K562 (cell line): ENCODE results near the gene GLIS1. TPM values are rescaled to one million over a fixed set of nuclear protein-coding genes. Genes with fewer than 3 reads are reported as not detected.

ENCODE experiments used
- ATAC-seq: fragments of 200-7000 bp; cut with Tn5 transposase; 3 replicates; pipeline ENCODE4 v1.9.1; 2020; ENCODE audit warnings: moderate library complexity
- BruUV-seq: library from RNA; stranded (reverse); fragments of 400-500 nt; replicated peaks from 2 replicates; lab custom pipeline; 2021; lab: Mats Ljungman, UMichigan
- CTCF ChIA-PET: fragments of 300-600 bp; formaldehyde crosslinking; extraction: SDS; loops from one replicate; lab custom pipeline; 2021; ENCODE audit warnings: low intra/inter-chr PET ratio; lab: Yijun Ruan, JAX
- POLR2A ChIA-PET: fragments of 300-600, 350-650 bp; sonication (Branson Sonifier 250); formaldehyde crosslinking; extraction: SDS; loops from one replicate; lab custom pipeline; 2021; ENCODE audit warnings: antibody characterized with exemption, inconsistent platforms; lab: Yijun Ruan, JAX
- DNase-seq, 4 experiments: peaks; one replicate each; pipeline versions ENCODE4 v3.0.0 to v3.0.0-alpha.2; 2011 to 2018; ENCODE audit warnings: low spot score in 3 of 4, mixed read lengths in 3 of 4; ENCODE audit errors: extremely low read depth in 1 of 4
- FAIRE-seq: peaks from 2 replicates; lab custom pipeline; 2011; peaks lifted over from hg19 to GRCh38; lab: Jason Lieb, UNC
- H2AFZ ChIP-seq: 2 replicates; pipeline ENCODE4 v1.6.0; 2011; ENCODE audit warnings: low read depth, low read length, control low read depth, inconsistent platforms
- H3K27ac ChIP-seq: fragments of 200-600 bp; 3 replicates; pipeline ENCODE4 v1.8.0; 2011; ENCODE audit warnings: low read depth, mild to moderate bottlenecking, control low read depth, inconsistent platforms, low read length, moderate library complexity, mixed read lengths; ENCODE audit errors: extremely low read depth
- H3K27me3 ChIP-seq, 2 experiments: fragments of 300-600 bp in 1 of 2; 2 replicates in 1 of 2; 3 replicates in 1 of 2; pipeline versions ENCODE4 v1.6.0 to v1.8.0; 2011; ENCODE audit warnings: inconsistent platforms in 2 of 2, low read length in 2 of 2, mild to moderate bottlenecking in 1 of 2, mixed read lengths in 1 of 2, moderate library complexity in 1 of 2; ENCODE audit not compliant: control insufficient read depth in 2 of 2, insufficient read depth in 2 of 2
- H3K36me3 ChIP-seq: fragments of 300-600 bp; 3 replicates; pipeline ENCODE4 v1.8.0; 2011; ENCODE audit warnings: mild to moderate bottlenecking, low read length, inconsistent platforms; ENCODE audit not compliant: control insufficient read depth, insufficient read depth
- H3K4me1 ChIP-seq, 2 experiments: fragments of 200-600 bp in 1 of 2; replicated peaks in 1 of 2; 2 replicates in 1 of 2; 3 replicates in 1 of 2; pipeline versions ENCODE4 v1.5.1 to v1.8.0; 2011; ENCODE audit warnings: inconsistent platforms in 2 of 2, low read length in 2 of 2, mild to moderate bottlenecking in 1 of 2, mixed read lengths in 1 of 2, moderate library complexity in 1 of 2; ENCODE audit not compliant: control insufficient read depth in 2 of 2, insufficient read depth in 2 of 2
- H3K4me2 ChIP-seq: 2 replicates; pipeline ENCODE4 v1.6.1; 2011; ENCODE audit warnings: low read length, control low read depth, inconsistent platforms, mixed read lengths; ENCODE audit not compliant: insufficient read depth
- H3K4me3 ChIP-seq: fragments of 200-600 bp; sonication (generic), shearing (Covaris generic); 2 replicates; pipeline ENCODE4 v1.5.1; 2016; ENCODE audit warnings: control low read depth, inconsistent platforms
- H3K79me2 ChIP-seq: fragments of 200-600 bp; 3 replicates; pipeline ENCODE4 v1.8.0; 2011; ENCODE audit warnings: low read length, inconsistent platforms; ENCODE audit not compliant: control insufficient read depth, insufficient read depth
- H3K9ac ChIP-seq, 2 experiments: 2 replicates each; pipeline versions ENCODE4 v1.6.0 to v1.6.1; 2011; ENCODE audit warnings: low read depth in 2 of 2, low read length in 2 of 2, control low read depth in 1 of 2, inconsistent platforms in 1 of 2, mild to moderate bottlenecking in 1 of 2, mixed read lengths in 1 of 2; ENCODE audit not compliant: insufficient read depth in 1 of 2
- H3K9me1 ChIP-seq: one replicate; pipeline ENCODE4 v1.6.0; 2011; ENCODE audit warnings: inconsistent platforms, mild to moderate bottlenecking, low read length, moderate library complexity; ENCODE audit not compliant: control insufficient read depth, insufficient read depth
- H3K9me3 ChIP-seq: replicated peaks from 2 replicates; pipeline ENCODE4 v1.5.1; 2011; ENCODE audit warnings: low read depth, low read length, inconsistent platforms; ENCODE audit not compliant: control insufficient read depth, insufficient read depth
- H4K20me1 ChIP-seq: replicated peaks from 2 replicates; pipeline ENCODE4 v1.6.1; 2011; ENCODE audit warnings: low read length, inconsistent platforms, mixed read lengths; ENCODE audit not compliant: control insufficient read depth, insufficient read depth
- CBX5 ChIP-seq: IDR thresholded peaks from 2 replicates; pipeline ENCODE4 v1.6.1; 2014; ENCODE audit warnings: low read depth, borderline replicate concordance
- DPF2 ChIP-seq: fragments of 450-650 bp; IDR thresholded peaks from 2 replicates; pipeline ENCODE4 v1.6.1; 2016
- HNRNPH1 ChIP-seq: fragments of 200-400 bp; formaldehyde crosslinking; optimal IDR thresholded peaks from 2 replicates; pipeline ENCODE3; 2017; ENCODE audit warnings: low read depth, mild to moderate bottlenecking, low read length, moderate library complexity
- MAFK ChIP-seq: IDR thresholded peaks from 2 replicates; pipeline ENCODE4 v1.6.1; 2011; ENCODE audit warnings: low read length, improper control_type of control experiment
- NFE2 ChIP-seq: IDR thresholded peaks from 2 replicates; pipeline ENCODE4 v1.6.1; 2014; ENCODE audit warnings: antibody characterized with exemption, low read depth
- NR0B1 ChIP-seq: fragments of 450-650 bp; IDR thresholded peaks from one replicate; pipeline ENCODE4 v1.6.1; 2018; ENCODE audit warnings: mild to moderate bottlenecking, moderate library complexity; ENCODE audit not compliant: partially characterized antibody
- PHF8 ChIP-seq: fragments of 200-600 bp; sonication (generic); IDR thresholded peaks from 2 replicates; pipeline ENCODE4 v1.6.1; 2012; ENCODE audit warnings: mixed run types, mild to moderate bottlenecking, inconsistent platforms, low read length, moderate library complexity, borderline replicate concordance
- RBM25 ChIP-seq: fragments of 200-400 bp; formaldehyde crosslinking; IDR thresholded peaks from 2 replicates; pipeline ENCODE4 v1.6.1; 2018; ENCODE audit warnings: low read length, low read depth, moderate library complexity; ENCODE audit not compliant: severe bottlenecking
- ZNF124 ChIP-seq: sonication (generic); formaldehyde crosslinking; IDR thresholded peaks from 2 replicates; pipeline ENCODE4 v1.8.1; 2022; ENCODE audit warnings: missing genetic modification reagents
- ZNF140 ChIP-seq: fragments of 250-450 bp; sonication (Bioruptor Pico); IDR thresholded peaks from 2 replicates; pipeline ENCODE4 v1.8.0; 2021; ENCODE audit warnings: moderate library complexity, mild to moderate bottlenecking, inconsistent platforms
- WGBS: fragments of 100-300 bp; shearing (Covaris generic); methylation state at CpG from one replicate; pipeline ENCODE4 v1.1.6; 2016; ENCODE audit warnings: low coverage, mixed read lengths; ENCODE audit not compliant: insufficient coverage; ENCODE audit errors: missing lambda C conversion rate; 5-methylcytosine and 5-hydroxymethylcytosine counted together
- in situ Hi-C: fragments of 300-500 bp; cut with MboI; formaldehyde crosslinking; loops from 4 replicates; pipeline ENCODE4 v1.15.0; 2018; ENCODE audit warnings: inconsistent platforms, mixed read lengths
- intact Hi-C: fragments of 100-400 bp; cut with micrococcal nuclease; formaldehyde crosslinking; loops from 2 replicates; pipeline ENCODE4 v1.14.2; 2022
- polyA plus RNA-seq, 8 experiments: library from polyadenylated mRNA; depleted of rRNA in 4 of 8; stranded (reverse) in 5 of 8; unstranded in 3 of 8; fragments of >200 nt; fragmentation: Nextera tagmentation in 2 of 8; fragmentation: Illumina TruSeq in 1 of 8; extraction: Ambion mirVana in 2 of 8; extraction: Trizol in 1 of 8; gene quantifications; 2 replicates each; pipeline versions ENCODE4 v1.2.1 to v1.2.3, GENCODE V29; 2011 to 2014; ENCODE audit warnings: inconsistent platforms in 1 of 8, missing spikeins in 1 of 8
- total RNA-seq, 7 experiments: library from RNA; depleted of rRNA in 6 of 7; stranded (reverse); fragments of >200 nt in 6 of 7; fragmentation: Illumina TruSeq in 2 of 7; extraction: Trizol in 2 of 7; gene quantifications; 2 replicates each; pipeline versions ENCODE4 v1.2.1 to v1.2.3, GENCODE V29; 2011 to 2021; ENCODE audit warnings: low replicate concordance in 1 of 7
- TF ChIP-seq, protein P1 (sequence below), 2 experiments: fragments of 150-350 bp in 1 of 2; IDR thresholded peaks; 2 replicates each; pipeline ENCODE4 v1.6.1; 2012 to 2016; ENCODE audit warnings: low read depth in 2 of 2, low read length in 2 of 2, mild to moderate bottlenecking in 1 of 2, moderate library complexity in 1 of 2
- TF ChIP-seq, protein P2 (sequence below): fragments of 250-450 bp; sonication (Bioruptor Pico); IDR thresholded peaks from 2 replicates; pipeline ENCODE4 v1.5.0; 2020; ENCODE audit warnings: mild to moderate bottlenecking, borderline replicate concordance

The GLIS1 gene
- total and polyA plus RNA-seq, 9 of the 15 experiments (the other 6 are each of a cell fraction or from before 2014, with no cell fraction given), result not detected

- in situ Hi-C loops, result no loop called here
- intact Hi-C loops, result no loop called here
Measured at GRCh38 chr1:53712276-53712675, 26.7 kb downstream of the GLIS1 start.

More at GRCh38 chr1:53712276-53712675, 26.7 kb downstream of the GLIS1 start:
- 4% methylated on average over 2 of the region's 2 CpGs for WGBS
- no peak overlapping the region for H3K4me2 ChIP-seq
- H3K27ac ChIP-seq, result no peak overlapping the region
- H3K4me3 ChIP-seq, result no peak overlapping the region
- H3K4me1 ChIP-seq, result no peaks in the 10 kb centered on the region
- TF ChIP-seq ZNF124 (CRISPR knock-in tag) (no peak), DPF2 (no peak), HNRNPH1 (no peak), ZNF140 (CRISPR knock-in tag) (no peak), RBM25 (no peak), CBX5 (no peak), NR0B1 (no peak), PHF8 (no peak), MAFK (no peak), NFE2 (no peak)
- TF ChIP-seq, protein P1, sequence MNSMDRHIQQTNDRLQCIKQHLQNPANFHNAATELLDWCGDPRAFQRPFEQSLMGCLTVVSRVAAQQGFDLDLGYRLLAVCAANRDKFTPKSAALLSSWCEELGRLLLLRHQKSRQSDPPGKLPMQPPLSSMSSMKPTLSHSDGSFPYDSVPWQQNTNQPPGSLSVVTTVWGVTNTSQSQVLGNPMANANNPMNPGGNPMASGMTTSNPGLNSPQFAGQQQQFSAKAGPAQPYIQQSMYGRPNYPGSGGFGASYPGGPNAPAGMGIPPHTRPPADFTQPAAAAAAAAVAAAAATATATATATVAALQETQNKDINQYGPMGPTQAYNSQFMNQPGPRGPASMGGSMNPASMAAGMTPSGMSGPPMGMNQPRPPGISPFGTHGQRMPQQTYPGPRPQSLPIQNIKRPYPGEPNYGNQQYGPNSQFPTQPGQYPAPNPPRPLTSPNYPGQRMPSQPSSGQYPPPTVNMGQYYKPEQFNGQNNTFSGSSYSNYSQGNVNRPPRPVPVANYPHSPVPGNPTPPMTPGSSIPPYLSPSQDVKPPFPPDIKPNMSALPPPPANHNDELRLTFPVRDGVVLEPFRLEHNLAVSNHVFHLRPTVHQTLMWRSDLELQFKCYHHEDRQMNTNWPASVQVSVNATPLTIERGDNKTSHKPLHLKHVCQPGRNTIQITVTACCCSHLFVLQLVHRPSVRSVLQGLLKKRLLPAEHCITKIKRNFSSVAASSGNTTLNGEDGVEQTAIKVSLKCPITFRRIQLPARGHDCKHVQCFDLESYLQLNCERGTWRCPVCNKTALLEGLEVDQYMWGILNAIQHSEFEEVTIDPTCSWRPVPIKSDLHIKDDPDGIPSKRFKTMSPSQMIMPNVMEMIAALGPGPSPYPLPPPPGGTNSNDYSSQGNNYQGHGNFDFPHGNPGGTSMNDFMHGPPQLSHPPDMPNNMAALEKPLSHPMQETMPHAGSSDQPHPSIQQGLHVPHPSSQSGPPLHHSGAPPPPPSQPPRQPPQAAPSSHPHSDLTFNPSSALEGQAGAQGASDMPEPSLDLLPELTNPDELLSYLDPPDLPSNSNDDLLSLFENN (IDR thresholded peaks at IDR 0.05; ENCODE audit: low read depth in 2 of 2, low read length in 2 of 2), result no peak
- TF ChIP-seq, protein P2, sequence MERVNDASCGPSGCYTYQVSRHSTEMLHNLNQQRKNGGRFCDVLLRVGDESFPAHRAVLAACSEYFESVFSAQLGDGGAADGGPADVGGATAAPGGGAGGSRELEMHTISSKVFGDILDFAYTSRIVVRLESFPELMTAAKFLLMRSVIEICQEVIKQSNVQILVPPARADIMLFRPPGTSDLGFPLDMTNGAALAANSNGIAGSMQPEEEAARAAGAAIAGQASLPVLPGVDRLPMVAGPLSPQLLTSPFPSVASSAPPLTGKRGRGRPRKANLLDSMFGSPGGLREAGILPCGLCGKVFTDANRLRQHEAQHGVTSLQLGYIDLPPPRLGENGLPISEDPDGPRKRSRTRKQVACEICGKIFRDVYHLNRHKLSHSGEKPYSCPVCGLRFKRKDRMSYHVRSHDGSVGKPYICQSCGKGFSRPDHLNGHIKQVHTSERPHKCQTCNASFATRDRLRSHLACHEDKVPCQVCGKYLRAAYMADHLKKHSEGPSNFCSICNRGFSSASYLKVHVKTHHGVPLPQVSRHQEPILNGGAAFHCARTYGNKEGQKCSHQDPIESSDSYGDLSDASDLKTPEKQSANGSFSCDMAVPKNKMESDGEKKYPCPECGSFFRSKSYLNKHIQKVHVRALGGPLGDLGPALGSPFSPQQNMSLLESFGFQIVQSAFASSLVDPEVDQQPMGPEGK, result no peak
- POLR2A ChIA-PET, result no interaction called here
- no TSS peak for BruUV-seq
- H2AFZ ChIP-seq, result no peak overlapping the region
- DNase-seq (no peak), ATAC-seq (no peak), FAIRE-seq (no peak)
- H3K9me1 ChIP-seq, result no peaks in the 10 kb centered on the region
- peaks cover 4% of the 10 kb centered on the region for H4K20me1 ChIP-seq
- H3K79me2 ChIP-seq, result no peaks in the 10 kb centered on the region
- H3K9ac ChIP-seq, result no peak overlapping the region
- no peaks in the 10 kb centered on the region for H3K36me3 ChIP-seq
- CTCF ChIA-PET, result no interaction called here
- no peaks in the 10 kb centered on the region for H3K9me3 ChIP-seq
- peaks cover 13 to 59% of the 10 kb centered on the region in 2 experiments; a peak in 4 of 5 replicates for H3K27me3 ChIP-seq
